Measurements from ENCODE around the gene SKOR2. TPM values are rescaled to one million over a fixed set of nuclear protein-coding genes. Genes with fewer than 3 reads are reported as not detected.

Gene SKOR2
- total RNA-seq, 4 donors from 2014 or later: not detected

GRCh38 chr18:47215554-47216138 is 35.8 kb downstream of the SKOR2 start:
- H3K27ac ChIP-seq: no peak overlapping the region
- no peaks in the 10 kb centered on the region for H3K36me3 ChIP-seq
- no peaks in the 10 kb centered on the region for H3K9me3 ChIP-seq
- H3K4me3 ChIP-seq: no peak overlapping the region
- peak in 1 of 2 donors; percentile 15 for DNase-seq (ENCODE audit: low spot score in 2 of 2)
- TF ChIP-seq EP300 (IDR thresholded peaks at IDR 0.05) (no peak), POLR2A (IDR thresholded peaks at IDR 0.05) (no peak), CTCF (IDR thresholded peaks at IDR 0.05) (peak; percentile 20 to 53 (median 40))
- WGBS, 2 donors: 0 to 1% methylated on average over 5 of the region's 5 CpGs
- H3K4me1 ChIP-seq: no peaks in the 10 kb centered on the region
- peaks cover 0 to 16% of the 10 kb centered on the region in 2 donors for H3K27me3 ChIP-seq

GRCh38 chr18:47209171-47209570 is 42.3 kb downstream of the SKOR2 start:
- H3K27me3 ChIP-seq: peaks cover 0 to 9% of the 10 kb centered on the region in 2 donors
- no peak overlapping the region for H3K4me3 ChIP-seq
- no peaks in the 10 kb centered on the region for H3K36me3 ChIP-seq
- H3K27ac ChIP-seq: no peak overlapping the region
- TF ChIP-seq POLR2A (IDR thresholded peaks at IDR 0.05) (no peak), CTCF (IDR thresholded peaks at IDR 0.05) (no peak), EP300 (IDR thresholded peaks at IDR 0.05) (no peak)
- WGBS, 2 donors: 65 to 73% methylated on average over 1 of the region's 1 CpG
- no peaks in the 10 kb centered on the region for H3K4me1 ChIP-seq
- H3K9me3 ChIP-seq: no peaks in the 10 kb centered on the region
- DNase-seq (ENCODE audit: low spot score in 2 of 2): no peak

- H3K27ac ChIP-seq: no peak overlapping the region
- peaks cover 0 to 4% of the 10 kb centered on the region in 2 donors for H3K27me3 ChIP-seq
- no peaks in the 10 kb centered on the region for H3K9me3 ChIP-seq
- TF ChIP-seq EP300 (IDR thresholded peaks at IDR 0.05): no peak
- TF ChIP-seq CTCF (IDR thresholded peaks at IDR 0.05): no peak
- TF ChIP-seq POLR2A (IDR thresholded peaks at IDR 0.05): no peak
- no peak overlapping the region for H3K4me3 ChIP-seq
- no peaks in the 10 kb centered on the region for H3K36me3 ChIP-seq
- H3K4me1 ChIP-seq: no peaks in the 10 kb centered on the region
- WGBS, 2 donors: 53 to 70% methylated on average over 2 of the region's 2 CpGs
- DNase-seq (ENCODE audit: low spot score in 2 of 2): no peak
Measured at GRCh38 chr18:47206945-47207637, 44.4 kb downstream of the SKOR2 start.

- Histone ChIP-seq H3K9me3 (no peaks in the 10 kb centered on the region), H3K4me1 (no peaks in the 10 kb centered on the region), H3K4me3 (no peak overlapping the region), H3K36me3 (no peaks in the 10 kb centered on the region), H3K27me3 (no peaks in the 10 kb centered on the region), H3K27ac (no peak overlapping the region)
- peak in 1 of 2 donors; percentile 35 for DNase-seq (ENCODE audit: low spot score in 2 of 2)
- TF ChIP-seq CTCF (IDR thresholded peaks at IDR 0.05): peak; percentile 31 to 60 (median 47)
- no peak for TF ChIP-seq POLR2A (IDR thresholded peaks at IDR 0.05)
- TF ChIP-seq EP300 (IDR thresholded peaks at IDR 0.05): no peak
- 59 to 61% methylated on average over 3 of the region's 3 CpGs for WGBS, 2 donors
Measured at GRCh38 chr18:47204908-47205522, 46.4 kb downstream of the SKOR2 start.
